Cardiac fibroblast (primary cell): ENCODE measurements around the gene PLA2G4F.

Experiments
- DNase-seq, 2 donors: peaks; one replicate each; pipeline versions ENCODE4 v3.0.0 to v3.0.0-alpha.2; 2010; ENCODE audit warnings: low read depth in 2 of 2
- H3K4me3 ChIP-seq, 2 donors: replicated peaks in 1 of 2; 1 replicate in 1 of 2; 2 replicates in 1 of 2; pipeline ENCODE4 v1.5.1; 2011; ENCODE audit warnings: low read depth in 2 of 2, low read length in 2 of 2, mild to moderate bottlenecking in 2 of 2, moderate library complexity in 1 of 2
- TF ChIP-seq, protein P1 (sequence below): IDR thresholded peaks from one replicate; pipeline ENCODE4 v1.5.1; 2011; ENCODE audit warnings: low read depth, mild to moderate bottlenecking, low read length, inconsistent platforms

The PLA2G4F gene

GRCh38 chr15:42194513-42194912 is 38.1 kb upstream of the PLA2G4F start:
- H3K4me3 ChIP-seq: no peak overlapping the region
- TF ChIP-seq, protein P1, sequence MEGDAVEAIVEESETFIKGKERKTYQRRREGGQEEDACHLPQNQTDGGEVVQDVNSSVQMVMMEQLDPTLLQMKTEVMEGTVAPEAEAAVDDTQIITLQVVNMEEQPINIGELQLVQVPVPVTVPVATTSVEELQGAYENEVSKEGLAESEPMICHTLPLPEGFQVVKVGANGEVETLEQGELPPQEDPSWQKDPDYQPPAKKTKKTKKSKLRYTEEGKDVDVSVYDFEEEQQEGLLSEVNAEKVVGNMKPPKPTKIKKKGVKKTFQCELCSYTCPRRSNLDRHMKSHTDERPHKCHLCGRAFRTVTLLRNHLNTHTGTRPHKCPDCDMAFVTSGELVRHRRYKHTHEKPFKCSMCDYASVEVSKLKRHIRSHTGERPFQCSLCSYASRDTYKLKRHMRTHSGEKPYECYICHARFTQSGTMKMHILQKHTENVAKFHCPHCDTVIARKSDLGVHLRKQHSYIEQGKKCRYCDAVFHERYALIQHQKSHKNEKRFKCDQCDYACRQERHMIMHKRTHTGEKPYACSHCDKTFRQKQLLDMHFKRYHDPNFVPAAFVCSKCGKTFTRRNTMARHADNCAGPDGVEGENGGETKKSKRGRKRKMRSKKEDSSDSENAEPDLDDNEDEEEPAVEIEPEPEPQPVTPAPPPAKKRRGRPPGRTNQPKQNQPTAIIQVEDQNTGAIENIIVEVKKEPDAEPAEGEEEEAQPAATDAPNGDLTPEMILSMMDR: no peak
- peak; percentile 53 to 75 for DNase-seq

GRCh38 chr15:42193383-42193782 is 36.9 kb upstream of the PLA2G4F start:
- TF ChIP-seq, protein P1: no peak
- H3K4me3 ChIP-seq: no peak overlapping the region
- no peak for DNase-seq

DNA sequence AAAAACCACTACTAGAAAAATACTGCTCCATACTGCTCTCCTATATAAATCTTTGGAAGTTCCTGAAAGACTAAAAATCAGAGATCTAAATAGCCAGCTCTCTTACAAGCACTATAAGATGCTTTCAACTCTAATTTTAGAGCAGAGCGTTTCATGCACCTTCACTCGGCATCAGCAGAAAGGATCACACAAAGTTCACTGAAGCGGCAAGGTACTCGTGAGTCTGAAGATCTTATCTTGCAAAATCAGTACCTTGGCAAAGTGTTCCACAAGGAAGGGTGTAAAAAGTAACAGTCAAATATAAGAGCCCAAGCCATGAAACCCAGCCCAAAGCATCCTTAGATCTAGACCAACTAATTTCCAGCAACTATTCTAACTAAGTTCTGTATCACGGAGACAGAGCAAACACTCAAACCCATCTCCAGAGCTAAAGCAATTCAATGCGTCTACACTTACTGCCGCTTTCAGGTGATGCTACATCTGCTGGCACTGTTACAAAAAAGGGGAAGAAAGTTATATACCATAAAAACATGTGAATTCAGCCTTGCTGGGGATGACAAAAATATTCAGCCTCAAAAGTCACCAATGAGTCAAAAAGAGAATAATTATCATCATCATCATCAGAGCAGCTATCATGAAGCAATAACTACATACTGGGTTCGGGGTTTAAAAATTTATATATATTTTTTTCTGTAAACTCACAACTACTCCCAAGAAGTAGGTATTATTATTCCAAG is 35.3 kb upstream of the PLA2G4F start:
- TF ChIP-seq, protein P1: no peak
- no peak for DNase-seq
- H3K4me3 ChIP-seq: no peak overlapping the region

DNA sequence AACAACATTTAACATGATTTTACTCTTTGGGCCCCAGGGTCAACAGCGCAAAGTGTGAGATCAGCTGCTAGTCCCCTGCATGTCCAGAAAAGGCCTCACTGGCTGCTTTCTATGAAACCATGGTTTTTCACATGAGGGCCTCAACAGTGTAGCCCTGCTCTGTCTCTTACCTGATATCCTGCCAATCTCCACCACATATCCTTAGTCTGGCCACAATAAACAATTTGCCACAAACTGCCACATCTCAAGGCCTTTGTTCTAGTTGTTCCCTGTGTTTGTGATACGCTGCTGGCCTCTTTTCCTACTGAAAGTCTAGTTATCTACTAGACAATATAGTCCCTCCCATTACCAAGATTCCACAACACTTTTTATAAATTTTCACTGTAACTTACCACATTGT is 33.9 kb upstream of the PLA2G4F start:
- H3K4me3 ChIP-seq: no peak overlapping the region
- no peak for DNase-seq
- TF ChIP-seq, protein P1: no peak

DNA sequence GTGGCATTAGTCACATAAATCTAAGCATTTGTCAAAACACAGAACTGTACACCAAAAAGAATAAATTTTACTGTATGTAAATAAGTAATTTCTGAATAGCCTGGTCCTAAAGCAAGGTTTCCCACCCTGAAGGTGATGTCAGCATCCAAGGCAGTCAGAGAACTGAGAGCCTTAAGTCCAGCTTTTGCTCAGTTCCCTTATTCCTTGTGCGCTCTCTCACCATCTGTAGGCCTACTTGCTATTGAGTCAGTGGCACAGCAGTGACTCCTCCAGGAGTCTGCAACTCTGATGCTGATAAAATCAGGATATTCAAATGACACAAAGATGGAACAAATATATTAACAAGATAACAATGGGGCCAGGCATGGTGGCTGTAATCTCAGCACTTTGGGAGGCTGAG is 29.4 kb upstream of the PLA2G4F start:
- DNase-seq: no peak
- H3K4me3 ChIP-seq: no peak overlapping the region
- TF ChIP-seq, protein P1: no peak

GRCh38 chr15:42184736-42185135 is 28.3 kb upstream of the PLA2G4F start:
- TF ChIP-seq, protein P1: no peak
- no peak for DNase-seq

GRCh38 chr15:42184296-42184695 is 27.9 kb upstream of the PLA2G4F start:
- peak in 1 of 2 donors; percentile 13 for DNase-seq
- H3K4me3 ChIP-seq: no peak overlapping the region
- TF ChIP-seq, protein P1: no peak

More at GRCh38 chr15:42184736-42185135, 28.3 kb upstream of the PLA2G4F start:
- no peak overlapping the region for H3K4me3 ChIP-seq
